CD14-positive monocyte (primary cell): ENCODE data around the gene CAPZA1. TPM values are rescaled to one million over a fixed set of nuclear protein-coding genes. Genes with fewer than 3 reads are reported as not detected.

Experiments
- DNase-seq, 3 donors: peaks; one replicate each; pipeline ENCODE4 v3.0.0-alpha.2; 2011 to 2022
- H2AFZ ChIP-seq: 2 replicates; pipeline ENCODE4 v1.6.0; 2012; ENCODE audit warnings: mild to moderate bottlenecking, low read depth, low read length, inconsistent platforms; ENCODE audit not compliant: insufficient read depth, poor library complexity, severe bottlenecking
- H3K27ac ChIP-seq, 2 donors: 1 replicate in 1 of 2; 2 replicates in 1 of 2; pipeline ENCODE4 v1.5.1; 2012 to 2013; ENCODE audit warnings: low read length in 2 of 2, control low read depth in 1 of 2, inconsistent platforms in 1 of 2, low read depth in 1 of 2, mild to moderate bottlenecking in 1 of 2
- H3K27me3 ChIP-seq, 2 donors: one replicate each; pipeline versions ENCODE4 v1.6.0 to v1.6.1; 2011 to 2013; ENCODE audit warnings: low read length in 2 of 2; ENCODE audit not compliant: control insufficient read depth in 2 of 2, insufficient read depth in 2 of 2
- H3K36me3 ChIP-seq, 2 donors: replicated peaks in 1 of 2; 1 replicate in 1 of 2; 2 replicates in 1 of 2; pipeline versions ENCODE4 v1.5.1 to v1.6.1; 2012 to 2013; ENCODE audit warnings: low read length in 2 of 2, control low read depth in 1 of 2, inconsistent platforms in 1 of 2, mild to moderate bottlenecking in 1 of 2; ENCODE audit not compliant: insufficient read depth in 2 of 2, control insufficient read depth in 1 of 2
- H3K4me1 ChIP-seq, 2 donors: 1 replicate in 1 of 2; 2 replicates in 1 of 2; pipeline versions ENCODE4 v1.5.1 to v1.6.1; 2012 to 2013; ENCODE audit warnings: low read length in 2 of 2, control low read depth in 1 of 2, inconsistent platforms in 1 of 2, mild to moderate bottlenecking in 1 of 2, moderate library complexity in 1 of 2; ENCODE audit not compliant: insufficient read depth in 2 of 2, control insufficient read depth in 1 of 2
- H3K4me2 ChIP-seq: replicated peaks from 2 replicates; pipeline ENCODE3; 2012; ENCODE audit warnings: low read length, moderate library complexity, mild to moderate bottlenecking; ENCODE audit not compliant: poor library complexity, severe bottlenecking; ENCODE audit errors: extremely low read depth
- H3K4me3 ChIP-seq, 3 experiments: fragments of 200-600 bp in 1 of 3; sonication (generic) in 1 of 3; replicated peaks in 1 of 3; 1 replicate in 2 of 3; 2 replicates in 1 of 3; pipeline ENCODE4 v1.5.1; 2011 to 2013; ENCODE audit warnings: low read length in 3 of 3, mild to moderate bottlenecking in 3 of 3, control low read depth in 2 of 3, low read depth in 2 of 3, inconsistent platforms in 1 of 3, moderate library complexity in 1 of 3
- H3K79me2 ChIP-seq: 2 replicates; pipeline ENCODE4 v1.6.0; 2012; ENCODE audit warnings: mild to moderate bottlenecking, control low read depth, inconsistent platforms, low read length, moderate library complexity; ENCODE audit not compliant: insufficient read depth
- H3K9ac ChIP-seq: 2 replicates; pipeline ENCODE4 v1.6.0; 2017; ENCODE audit warnings: low read length, mild to moderate bottlenecking; ENCODE audit not compliant: insufficient read depth, poor library complexity, severe bottlenecking
- H3K9me3 ChIP-seq, 2 donors: replicated peaks in 1 of 2; 1 replicate in 1 of 2; 2 replicates in 1 of 2; pipeline versions ENCODE4 v1.5.1 to v1.6.1; 2012 to 2013; ENCODE audit warnings: low read length in 2 of 2, control low read depth in 1 of 2; ENCODE audit not compliant: control insufficient read depth in 1 of 2, insufficient read depth in 1 of 2
- H4K20me1 ChIP-seq: 2 replicates; pipeline ENCODE4 v1.6.0; 2012; ENCODE audit warnings: mild to moderate bottlenecking, low read length, control low read depth, moderate library complexity; ENCODE audit not compliant: insufficient read depth
- H3K27ac Mint-ChIP-seq, 7 donors: one replicate each; pipeline ENCODE4 v1.8.0; 2020; ENCODE audit warnings: mild to moderate bottlenecking in 7 of 7, mixed read lengths in 7 of 7, moderate library complexity in 6 of 7, inconsistent platforms in 2 of 7
- H3K27me3 Mint-ChIP-seq, 3 donors: one replicate each; pipeline ENCODE4 v1.8.0; 2021 to 2022; ENCODE audit warnings: low read depth in 3 of 3, mild to moderate bottlenecking in 3 of 3, mixed read lengths in 3 of 3, moderate library complexity in 3 of 3, inconsistent platforms in 1 of 3
- H3K36me3 Mint-ChIP-seq, 2 donors: one replicate each; pipeline ENCODE4 v1.8.0; 2020; ENCODE audit warnings: mixed read lengths in 2 of 2, inconsistent platforms in 1 of 2, mild to moderate bottlenecking in 1 of 2
- H3K4me1 Mint-ChIP-seq: one replicate; pipeline ENCODE4 v1.8.0; 2020; ENCODE audit warnings: mild to moderate bottlenecking, mixed read lengths
- H3K4me3 Mint-ChIP-seq, 2 donors: one replicate each; pipeline ENCODE4 v1.8.0; 2020; ENCODE audit warnings: mild to moderate bottlenecking in 2 of 2, mixed read lengths in 2 of 2, moderate library complexity in 1 of 2
- H3K9me3 Mint-ChIP-seq, 7 donors: one replicate each; pipeline ENCODE4 v1.8.0; 2020 to 2022; ENCODE audit warnings: mixed read lengths in 7 of 7, mild to moderate bottlenecking in 6 of 7, moderate library complexity in 6 of 7, inconsistent platforms in 2 of 7
- WGBS: methylation state at CpG from one replicate; pipeline ENCODE4 v1.1.5; 2013; ENCODE audit warnings: missing lambda C conversion rate; ENCODE audit not compliant: insufficient coverage; 5-methylcytosine and 5-hydroxymethylcytosine counted together
- intact Hi-C, 2 donors: fragments of 100-400 bp; cut with micrococcal nuclease; formaldehyde crosslinking; loops; one replicate each; pipeline versions ENCODE4 v1.15.0 to v1.15.1; 2023
- polyA plus RNA-seq, 3 donors: library from polyadenylated mRNA; depleted of rRNA in 1 of 3; unstranded in 2 of 3; stranded (reverse) in 1 of 3; fragments of 300-500 nt in 2 of 3; fragments of >200 nt in 1 of 3; fragmentation: Illumina TruSeq in 2 of 3; gene quantifications; 1 replicate in 2 of 3; 2 replicates in 1 of 3; pipeline ENCODE4 v1.2.3, GENCODE V29; 2012 to 2021
- TF ChIP-seq, protein P1 (sequence below): fragments of 200-600 bp; IDR thresholded peaks from one replicate; pipeline ENCODE4 v1.8.0; 2022; ENCODE audit warnings: antibody characterized with exemption, mild to moderate bottlenecking

CAPZA1 gene
- polyA plus RNA-seq, 3 donors: 93.4 to 357 (median 339) TPM

DNA sequence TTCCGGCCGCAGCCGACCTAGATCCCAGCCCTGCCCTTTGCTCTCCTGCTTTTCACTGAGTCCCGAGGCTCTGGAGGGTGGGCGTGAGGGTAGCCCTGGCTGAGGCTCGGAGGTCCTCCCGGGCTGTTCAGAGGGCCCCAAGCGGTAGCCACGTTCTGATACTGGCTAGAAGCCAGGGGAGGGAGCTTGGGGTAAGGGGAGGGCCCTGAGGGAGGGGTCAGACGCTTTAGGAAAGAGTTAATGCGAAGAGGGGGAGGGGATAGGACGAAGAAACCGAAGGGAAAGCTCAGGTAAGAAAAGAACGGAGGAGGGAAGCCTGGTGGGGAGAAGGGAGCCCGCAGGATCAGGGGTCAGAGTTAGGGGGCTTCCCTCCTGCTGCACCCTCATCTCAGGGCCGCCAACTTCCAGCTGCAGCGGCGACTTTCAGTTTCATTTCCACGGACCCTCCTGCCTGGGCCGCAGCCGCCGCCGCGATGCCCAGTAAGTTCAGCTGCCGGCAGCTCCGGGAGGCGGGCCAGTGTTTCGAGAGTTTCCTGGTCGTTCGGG is 54.9 kb downstream of the CAPZA1 start, which contains the start of gene MOV10:
Gene MOV10, plus strand, starts transcription at position 220 of the 546 bp plus-strand sequence. Its CDS starts 254 bp downstream, at position 474.
- peak within 1 kb of the TSS; percentile 92 for H2AFZ ChIP-seq

DNA sequence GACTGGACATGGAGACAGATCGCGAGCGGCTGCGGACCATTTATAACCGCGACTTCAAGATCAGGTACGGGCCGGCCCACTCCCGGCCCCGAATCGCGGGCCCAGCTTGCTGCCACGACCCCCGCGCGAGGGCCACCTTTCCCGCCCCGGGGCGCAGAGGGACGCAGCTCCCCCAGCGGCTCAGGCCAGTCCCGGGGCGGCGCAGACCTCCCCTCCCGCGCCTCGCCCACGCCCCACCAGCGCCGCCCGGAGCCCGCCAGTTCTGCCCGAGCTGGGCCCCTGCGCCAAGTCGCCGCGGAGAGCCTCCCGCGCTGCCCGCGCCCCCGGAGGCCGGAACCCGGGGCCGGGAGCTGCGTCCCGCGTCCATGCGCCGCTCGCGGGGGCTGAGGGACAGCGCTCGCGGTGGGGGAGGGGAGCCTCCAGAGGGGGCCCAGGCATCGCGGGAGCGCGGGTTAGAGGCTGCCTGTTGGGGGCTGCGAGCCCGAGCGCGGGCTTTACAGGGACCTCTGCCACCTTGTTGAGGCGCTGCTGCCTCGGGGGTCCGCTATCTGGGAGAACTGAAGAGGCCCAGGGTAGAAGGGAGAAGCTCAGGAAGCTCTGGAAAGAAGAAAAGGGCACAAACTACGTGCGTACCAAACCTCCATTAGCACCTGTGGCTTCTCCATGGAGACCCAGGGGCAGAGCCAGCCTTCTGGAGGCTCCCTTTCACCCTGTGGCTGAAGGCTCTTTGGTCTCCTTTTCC is 55.5 kb downstream of the CAPZA1 start:
- H3K27ac ChIP-seq: peak overlapping the region; percentile 58 to 84
- peak overlapping the region; percentile 99 for H3K4me2 ChIP-seq
- peak in 1 of 3 donors; percentile 3 for DNase-seq
- peaks cover 0 to 10% (median 7%) of the 10 kb centered on the region in 3 donors for H3K27me3 Mint-ChIP-seq
- peak overlapping the region; percentile 77 for H3K9ac ChIP-seq
- no peaks in the 10 kb centered on the region for H3K9me3 ChIP-seq
- H3K4me1 ChIP-seq: peaks cover 20 to 23% of the 10 kb centered on the region in 2 donors
- under 1% methylated on average over 67 of the region's 68 CpGs for WGBS
- peaks cover 21 to 29% of the 10 kb centered on the region in 2 donors for H3K36me3 ChIP-seq
- H3K4me3 ChIP-seq: peak overlapping the region; percentile 84 to 98 (median 95)
- intact Hi-C loops: loop anchor here in 1 of 2 donors (5.0 kb wide), 2 partner anchors 32 to 48 kb away; partner anchors contain the start of gene RHOC
- peaks cover 29% of the 10 kb centered on the region for H4K20me1 ChIP-seq
- H3K4me3 Mint-ChIP-seq: peak overlapping the region; percentile 98 to 99
- H3K27me3 ChIP-seq: no peaks in the 10 kb centered on the region
- peaks cover 26% of the 10 kb centered on the region for H3K4me1 Mint-ChIP-seq
- H2AFZ ChIP-seq: peak overlapping the region; percentile 92
- H3K79me2 ChIP-seq: no peaks in the 10 kb centered on the region
- H3K27ac Mint-ChIP-seq: peak overlapping the region in 6 of 7 donors; percentile 78 to 94 (median 92)
- H3K9me3 Mint-ChIP-seq: no peaks in the 10 kb centered on the region
- TF ChIP-seq, protein P1, sequence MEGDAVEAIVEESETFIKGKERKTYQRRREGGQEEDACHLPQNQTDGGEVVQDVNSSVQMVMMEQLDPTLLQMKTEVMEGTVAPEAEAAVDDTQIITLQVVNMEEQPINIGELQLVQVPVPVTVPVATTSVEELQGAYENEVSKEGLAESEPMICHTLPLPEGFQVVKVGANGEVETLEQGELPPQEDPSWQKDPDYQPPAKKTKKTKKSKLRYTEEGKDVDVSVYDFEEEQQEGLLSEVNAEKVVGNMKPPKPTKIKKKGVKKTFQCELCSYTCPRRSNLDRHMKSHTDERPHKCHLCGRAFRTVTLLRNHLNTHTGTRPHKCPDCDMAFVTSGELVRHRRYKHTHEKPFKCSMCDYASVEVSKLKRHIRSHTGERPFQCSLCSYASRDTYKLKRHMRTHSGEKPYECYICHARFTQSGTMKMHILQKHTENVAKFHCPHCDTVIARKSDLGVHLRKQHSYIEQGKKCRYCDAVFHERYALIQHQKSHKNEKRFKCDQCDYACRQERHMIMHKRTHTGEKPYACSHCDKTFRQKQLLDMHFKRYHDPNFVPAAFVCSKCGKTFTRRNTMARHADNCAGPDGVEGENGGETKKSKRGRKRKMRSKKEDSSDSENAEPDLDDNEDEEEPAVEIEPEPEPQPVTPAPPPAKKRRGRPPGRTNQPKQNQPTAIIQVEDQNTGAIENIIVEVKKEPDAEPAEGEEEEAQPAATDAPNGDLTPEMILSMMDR: no peak
- peaks cover 21 to 28% of the 10 kb centered on the region in 2 donors for H3K36me3 Mint-ChIP-seq

More for the DNA sequence above, 54.9 kb downstream of the CAPZA1 start, which contains the start of gene MOV10:
- Mint-ChIP-seq H3K27ac (peak within 1 kb of the TSS; percentile 78 to 94 (median 92)), H3K9me3 (no peaks in the 10 kb centered on the region), H3K36me3 (peaks cover 28 to 35% of the 10 kb centered on the region in 2 donors), H3K4me3 (peak within 1 kb of the TSS; percentile 98 to 99), H3K4me1 (peaks cover 26% of the 10 kb centered on the region), H3K27me3 (peaks cover 0 to 10% (median 7%) of the 10 kb centered on the region in 3 donors)
- DNase-seq: peak; percentile 51 to 67 (median 53)
- Histone ChIP-seq H3K27ac (peak within 1 kb of the TSS; percentile 58 to 84), H3K4me3 (peak within 1 kb of the TSS; percentile 84 to 98 (median 95)), H3K79me2 (no peaks in the 10 kb centered on the region), H3K36me3 (peaks cover 27 to 35% of the 10 kb centered on the region in 2 donors), H3K9me3 (no peaks in the 10 kb centered on the region), H3K27me3 (no peaks in the 10 kb centered on the region), H3K4me2 (peak within 1 kb of the TSS; percentile 99), H3K9ac (peak within 1 kb of the TSS; percentile 77), H3K4me1 (peaks cover 20 to 23% of the 10 kb centered on the region in 2 donors), H4K20me1 (peaks cover 35% of the 10 kb centered on the region)
- TF ChIP-seq, protein P1: no peak
- WGBS: 0% methylated on average over 27 of the region's 30 CpGs
- intact Hi-C loops: loop anchor here in 1 of 2 donors (5.0 kb wide), 2 partner anchors 33 to 47 kb away; partner anchors contain the start of gene RHOC
